LNCAP (cell line): ENCODE data around the gene SDK2.

ENCODE experiments used
- TF ChIP-seq, protein P1 (sequence below): fragments of 450-650 bp; IDR thresholded peaks from 2 replicates; pipeline ENCODE4 v1.5.1; 2017; ENCODE audit warnings: mild to moderate bottlenecking

Gene SDK2

GRCh38 chr17:73376636-73377035 lies 267.6 kb downstream of the SDK2 start:
- TF ChIP-seq, protein P1, sequence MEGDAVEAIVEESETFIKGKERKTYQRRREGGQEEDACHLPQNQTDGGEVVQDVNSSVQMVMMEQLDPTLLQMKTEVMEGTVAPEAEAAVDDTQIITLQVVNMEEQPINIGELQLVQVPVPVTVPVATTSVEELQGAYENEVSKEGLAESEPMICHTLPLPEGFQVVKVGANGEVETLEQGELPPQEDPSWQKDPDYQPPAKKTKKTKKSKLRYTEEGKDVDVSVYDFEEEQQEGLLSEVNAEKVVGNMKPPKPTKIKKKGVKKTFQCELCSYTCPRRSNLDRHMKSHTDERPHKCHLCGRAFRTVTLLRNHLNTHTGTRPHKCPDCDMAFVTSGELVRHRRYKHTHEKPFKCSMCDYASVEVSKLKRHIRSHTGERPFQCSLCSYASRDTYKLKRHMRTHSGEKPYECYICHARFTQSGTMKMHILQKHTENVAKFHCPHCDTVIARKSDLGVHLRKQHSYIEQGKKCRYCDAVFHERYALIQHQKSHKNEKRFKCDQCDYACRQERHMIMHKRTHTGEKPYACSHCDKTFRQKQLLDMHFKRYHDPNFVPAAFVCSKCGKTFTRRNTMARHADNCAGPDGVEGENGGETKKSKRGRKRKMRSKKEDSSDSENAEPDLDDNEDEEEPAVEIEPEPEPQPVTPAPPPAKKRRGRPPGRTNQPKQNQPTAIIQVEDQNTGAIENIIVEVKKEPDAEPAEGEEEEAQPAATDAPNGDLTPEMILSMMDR = no peak

- TF ChIP-seq, protein P1 = no peak
Observed at GRCh38 chr17:73376152-73376551, 268.1 kb downstream of the SDK2 start.

GRCh38 chr17:73371836-73372235 lies 272.4 kb downstream of the SDK2 start:
- TF ChIP-seq, protein P1 = no peak

DNA sequence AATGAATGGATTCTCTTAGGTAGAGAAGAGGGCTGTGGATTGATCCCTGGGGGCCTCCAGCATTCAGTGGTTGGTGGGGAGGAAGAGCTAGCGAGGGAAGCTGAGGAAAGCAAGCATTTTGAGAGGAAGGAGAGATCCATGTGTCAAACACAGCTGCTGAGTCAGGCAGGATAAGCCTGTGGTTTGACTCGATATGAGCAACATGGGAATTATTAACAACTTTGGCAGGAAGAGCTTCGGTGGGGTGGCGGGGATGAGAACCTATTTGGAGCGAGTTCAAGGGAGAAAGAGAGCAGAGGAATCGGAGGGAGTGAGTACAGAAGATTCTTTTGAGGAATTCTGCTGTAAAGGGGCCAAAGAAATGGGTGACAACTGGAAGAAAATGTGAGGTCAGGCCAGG lies 273.0 kb downstream of the SDK2 start:
- TF ChIP-seq, protein P1 = no peak

DNA sequence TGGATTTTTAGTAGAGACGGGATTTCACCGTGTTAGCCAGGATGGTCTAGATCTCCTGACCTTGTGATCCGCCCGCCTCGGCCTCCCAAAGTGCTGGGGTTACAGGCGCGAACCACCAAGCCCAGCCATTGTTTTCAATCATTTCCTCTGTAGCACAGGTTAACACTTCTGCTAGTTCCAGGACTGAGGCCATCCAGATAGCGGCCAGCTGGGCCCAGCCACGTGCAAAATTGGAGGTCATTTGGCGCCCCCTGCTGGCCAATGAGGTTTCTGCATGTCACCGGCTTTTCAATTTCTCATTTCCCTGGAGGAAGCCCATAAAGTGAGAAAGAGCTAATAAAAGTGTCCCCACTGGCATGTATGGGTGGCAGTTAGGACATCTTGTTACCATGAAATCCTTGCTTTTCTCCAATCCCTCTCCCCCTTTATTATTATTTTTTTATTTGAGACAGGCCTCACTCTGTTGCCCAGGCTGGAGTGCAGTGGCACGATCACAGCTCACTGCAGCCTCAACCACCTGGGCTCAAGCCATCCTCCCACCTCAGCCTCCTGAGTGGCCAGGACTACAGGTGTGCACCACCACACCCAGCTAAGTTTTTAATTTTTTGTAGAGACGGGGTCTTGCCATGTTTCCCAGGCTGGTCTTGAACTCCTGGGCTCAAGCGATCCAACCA lies 274.3 kb downstream of the SDK2 start:
- TF ChIP-seq, protein P1 = peak; percentile 89

DNA sequence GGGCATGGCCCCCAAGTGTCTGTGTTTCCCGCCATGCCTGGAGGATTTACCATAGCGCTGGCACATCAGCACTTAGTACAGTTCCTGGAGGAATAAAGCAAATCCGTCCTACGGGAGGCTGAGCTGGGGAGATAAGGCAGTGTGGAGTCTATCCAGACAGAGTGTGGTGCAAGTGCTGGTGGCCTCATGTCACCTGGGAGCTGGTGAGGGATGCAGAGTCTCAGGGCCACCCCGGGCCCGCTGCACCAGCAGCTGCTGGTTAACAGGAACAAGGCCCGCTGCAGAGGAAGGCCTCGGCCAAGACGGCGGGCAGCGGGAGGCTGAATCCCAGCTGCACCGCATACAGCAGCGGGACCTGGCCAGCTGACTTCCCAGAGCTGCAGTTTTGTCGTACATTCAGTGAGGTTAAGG lies 275.1 kb downstream of the SDK2 start:
- TF ChIP-seq, protein P1 = no peak

- TF ChIP-seq, protein P1 = no peak
Observed at GRCh38 chr17:73368085-73368631, 276.1 kb downstream of the SDK2 start.
